WI38 (cell line): ENCODE data around the gene SYT9.

Experiments used
- H3K4me3 ChIP-seq: 2 replicates; pipeline ENCODE4 v1.5.1; 2011; ENCODE audit warnings: low read depth, mild to moderate bottlenecking, control low read depth, low read length
- CTCF ChIP-seq: IDR thresholded peaks from 2 replicates; pipeline ENCODE4 v1.5.1; 2012; ENCODE audit warnings: low read depth, mild to moderate bottlenecking, control low read depth, low read length

Gene SYT9

GRCh38 chr11:7421136-7421535, 169.4 kb downstream of the SYT9 start:
- no peak overlapping the region for H3K4me3 ChIP-seq
- no peak for TF ChIP-seq CTCF

DNA sequence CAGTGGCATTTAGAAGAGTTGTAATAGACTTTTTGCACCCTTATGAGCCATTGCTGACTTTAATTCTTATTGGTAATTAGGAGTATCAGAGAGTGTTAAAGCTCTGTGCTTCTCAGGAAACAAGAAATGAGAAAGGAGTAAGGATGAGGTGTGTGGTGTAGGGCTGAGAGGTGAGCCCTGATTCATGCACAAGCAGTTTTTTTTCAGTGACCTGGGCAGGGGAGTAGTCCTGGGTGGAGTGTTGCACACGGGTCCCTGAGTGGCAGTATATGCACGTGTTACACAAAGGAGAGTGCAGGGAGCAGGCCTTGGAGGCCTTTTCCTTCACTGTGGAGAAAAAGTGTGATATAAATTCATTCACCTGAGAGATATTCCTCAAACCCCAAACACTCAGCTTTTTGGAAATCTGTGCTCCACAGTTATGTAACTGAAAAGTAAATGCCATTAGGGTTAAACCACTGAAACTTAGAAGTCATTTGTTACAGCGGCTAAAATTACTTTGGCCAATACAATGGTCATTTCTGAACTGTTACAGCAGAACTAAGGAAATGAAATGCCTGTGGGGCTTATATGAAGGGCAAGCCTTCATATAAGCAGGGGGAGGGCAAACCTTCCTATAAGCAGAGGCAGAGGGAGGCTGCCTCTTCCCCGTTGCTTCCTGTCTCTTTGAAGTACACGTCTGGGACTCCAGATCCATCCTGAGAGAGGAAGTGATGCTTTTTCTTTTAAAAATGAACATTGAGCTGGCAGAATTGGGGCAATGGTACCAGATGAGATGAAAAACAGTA, 171.0 kb downstream of the SYT9 start:
- TF ChIP-seq CTCF: no peak
- no peak overlapping the region for H3K4me3 ChIP-seq

DNA sequence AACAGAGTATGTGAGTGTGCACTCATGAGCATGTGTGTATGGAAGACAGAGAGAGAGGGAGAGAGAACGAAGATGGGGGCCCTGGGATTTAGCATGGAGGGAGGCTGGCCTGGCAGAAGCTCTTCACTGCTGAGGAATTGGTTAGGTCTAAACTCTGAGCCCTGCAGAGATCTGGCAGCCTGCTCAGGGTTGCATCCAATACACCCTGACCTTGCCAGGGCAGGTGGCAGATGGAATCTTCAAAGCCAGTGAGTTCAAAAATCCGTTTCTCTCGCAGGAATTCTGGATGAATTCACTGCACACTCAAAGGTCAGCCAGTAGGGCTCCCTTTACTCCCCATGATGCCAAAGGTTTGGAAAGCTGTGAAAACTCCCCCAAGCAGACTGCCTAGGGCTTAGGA, 172.2 kb downstream of the SYT9 start:
- no peak overlapping the region for H3K4me3 ChIP-seq
- no peak for TF ChIP-seq CTCF

- no peak for TF ChIP-seq CTCF
Observed at GRCh38 chr11:7427733-7428132, 176.0 kb downstream of the SYT9 start.

DNA sequence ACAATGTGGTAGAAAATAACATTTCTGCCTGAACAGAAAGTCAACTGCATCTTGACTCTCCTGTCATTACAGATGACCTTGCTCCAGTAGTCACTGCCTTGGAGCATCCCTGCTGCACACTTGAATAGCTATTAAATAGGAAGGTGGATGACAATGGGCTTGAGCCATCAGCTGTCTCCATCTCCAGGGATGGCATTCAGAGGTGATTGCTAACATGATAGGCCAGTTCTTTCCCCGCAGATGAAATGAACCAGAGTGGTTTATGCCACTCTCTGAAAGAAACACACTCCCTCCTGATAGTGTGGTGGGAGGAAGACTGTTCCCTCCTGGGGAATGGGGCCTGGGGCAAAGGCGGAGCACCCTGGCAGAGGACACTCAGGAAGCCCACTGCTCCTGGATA, 176.5 kb downstream of the SYT9 start:
- TF ChIP-seq CTCF: no peak
- H3K4me3 ChIP-seq: no peak overlapping the region

More at GRCh38 chr11:7427733-7428132, 176.0 kb downstream of the SYT9 start:
- no peak overlapping the region for H3K4me3 ChIP-seq

DNA sequence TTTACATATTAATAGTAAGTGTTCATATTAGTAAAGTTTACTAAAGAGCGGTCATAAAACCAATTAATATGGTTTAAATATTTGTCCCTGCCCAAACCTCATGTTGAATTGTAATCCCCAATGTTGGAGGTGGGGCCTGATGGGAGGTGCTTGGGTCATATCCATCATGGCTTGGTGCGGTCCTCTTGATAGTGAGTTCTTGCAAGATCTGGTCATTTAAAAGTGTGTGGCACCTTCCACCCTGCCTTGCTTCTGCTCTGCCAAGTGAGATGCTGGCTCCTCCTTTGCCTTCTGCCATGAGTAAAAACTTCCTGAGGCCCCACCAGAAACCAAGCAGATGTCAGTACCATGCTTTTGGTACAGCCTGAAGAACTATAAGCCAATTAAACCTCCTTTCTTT, 178.8 kb downstream of the SYT9 start:
- no peak overlapping the region for H3K4me3 ChIP-seq
- TF ChIP-seq CTCF: no peak

DNA sequence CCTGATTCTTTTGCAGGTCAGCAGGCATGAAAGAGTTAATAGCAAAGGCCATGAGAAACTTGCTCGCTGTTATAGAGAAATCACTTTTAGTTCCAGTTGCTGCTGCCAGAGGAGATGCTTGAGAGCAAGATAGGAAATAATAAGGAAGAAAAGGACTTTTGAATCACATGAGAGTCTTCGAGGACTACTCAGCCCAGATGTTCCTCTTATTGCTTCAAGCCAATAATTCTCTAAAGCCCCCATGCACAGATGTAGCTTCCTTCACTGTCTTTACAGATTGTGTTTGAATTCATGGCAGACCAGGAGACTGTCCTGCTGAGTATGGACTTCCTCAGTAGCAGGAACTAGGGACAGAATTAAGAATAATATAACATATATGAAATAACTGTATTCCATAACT, 183.5 kb downstream of the SYT9 start:
- no peak for TF ChIP-seq CTCF
- H3K4me3 ChIP-seq: no peak overlapping the region
